ENCODE data around the gene ZNF546.

The ZNF546 gene

GRCh38 chr19:39963898-39964297, 33.0 kb upstream of the ZNF546 start:
- peaks cover 5% of the 10 kb centered on the region for H3K4me1 ChIP-seq (ENCODE audit: insufficient read depth, low read length)
- no peak overlapping the region for H2AFZ ChIP-seq (ENCODE audit: low read depth, low read length)
- no peak for TF ChIP-seq CTCF (IDR thresholded peaks at IDR 0.05; ENCODE audit: borderline replicate concordance, extremely low read depth, low read length, poor library complexity, severe bottlenecking)
- TF ChIP-seq EZH2 (IDR thresholded peaks at IDR 0.05; ENCODE audit: borderline replicate concordance, low read depth, low read length, severe bottlenecking), result no peak
- no peaks in the 10 kb centered on the region for H3K27me3 ChIP-seq (ENCODE audit: insufficient read depth, low read length, poor library complexity)
- H3K79me2 ChIP-seq (ENCODE audit: insufficient read depth, low read length), result no peaks in the 10 kb centered on the region
- H3K36me3 ChIP-seq (ENCODE audit: insufficient read depth, low read length), result no peaks in the 10 kb centered on the region
- no peak for DNase-seq
- ATAC-seq (ENCODE audit: insufficient read depth, low read depth), result no peak
- no peak overlapping the region for H3K4me3 ChIP-seq (ENCODE audit: low read depth in 1 of 2, low read length in 2 of 2)
- H3K27ac ChIP-seq (ENCODE audit: low read length), result no peak overlapping the region
- no peak overlapping the region for H3K4me2 ChIP-seq (ENCODE audit: insufficient read depth, low read length)
- no peaks in the 10 kb centered on the region for H3K9me3 ChIP-seq (ENCODE audit: insufficient read depth, low read length, severe bottlenecking)
- H3K9ac ChIP-seq (ENCODE audit: low read depth, low read length), result no peak overlapping the region
- H4K20me1 ChIP-seq (ENCODE audit: insufficient read depth, low read length), result no peaks in the 10 kb centered on the region

- ATAC-seq (ENCODE audit: insufficient read depth, low read depth) (no peak), DNase-seq (peak; percentile 3)
- no peaks in the 10 kb centered on the region; the same call in 1 of the 2 replicates for H3K36me3 ChIP-seq (ENCODE audit: insufficient read depth, low read length)
- TF ChIP-seq EZH2 (IDR thresholded peaks at IDR 0.05; ENCODE audit: borderline replicate concordance, low read depth, low read length, severe bottlenecking) (no peak), CTCF (IDR thresholded peaks at IDR 0.05; ENCODE audit: borderline replicate concordance, extremely low read depth, low read length, poor library complexity, severe bottlenecking) (no peak)
- H3K9ac ChIP-seq (ENCODE audit: low read depth, low read length), result no peak overlapping the region
- no peak overlapping the region for H3K4me2 ChIP-seq (ENCODE audit: insufficient read depth, low read length)
- H2AFZ ChIP-seq (ENCODE audit: low read depth, low read length), result no peak overlapping the region
- peaks cover 21% of the 10 kb centered on the region for H3K4me1 ChIP-seq (ENCODE audit: insufficient read depth, low read length)
- H3K9me3 ChIP-seq (ENCODE audit: insufficient read depth, low read length, severe bottlenecking), result no peaks in the 10 kb centered on the region
- H4K20me1 ChIP-seq (ENCODE audit: insufficient read depth, low read length), result no peaks in the 10 kb centered on the region
- no peak overlapping the region for H3K27ac ChIP-seq (ENCODE audit: low read length)
- H3K27me3 ChIP-seq (ENCODE audit: insufficient read depth, low read length, poor library complexity), result no peaks in the 10 kb centered on the region
- no peak overlapping the region for H3K4me3 ChIP-seq (ENCODE audit: low read depth in 1 of 2, low read length in 2 of 2)
- peaks cover 16% of the 10 kb centered on the region for H3K79me2 ChIP-seq (ENCODE audit: insufficient read depth, low read length)
Observed at GRCh38 chr19:39966617-39967016, 30.2 kb upstream of the ZNF546 start.

GRCh38 chr19:39967561-39967960, 29.3 kb upstream of the ZNF546 start:
- TF ChIP-seq CTCF (IDR thresholded peaks at IDR 0.05; ENCODE audit: borderline replicate concordance, extremely low read depth, low read length, poor library complexity, severe bottlenecking) (no peak), EZH2 (IDR thresholded peaks at IDR 0.05; ENCODE audit: borderline replicate concordance, low read depth, low read length, severe bottlenecking) (no peak)
- Histone ChIP-seq H4K20me1 (ENCODE audit: insufficient read depth, low read length) (peaks cover 5% of the 10 kb centered on the region; the same call in 1 of the 2 replicates), H3K27ac (ENCODE audit: low read length) (no peak overlapping the region), H3K27me3 (ENCODE audit: insufficient read depth, low read length, poor library complexity) (no peaks in the 10 kb centered on the region), H3K9ac (ENCODE audit: low read depth, low read length) (no peak overlapping the region), H3K9me3 (ENCODE audit: insufficient read depth, low read length, severe bottlenecking) (no peaks in the 10 kb centered on the region), H3K4me1 (ENCODE audit: insufficient read depth, low read length) (peaks cover 30% of the 10 kb centered on the region), H3K4me3 (ENCODE audit: low read depth in 1 of 2, low read length in 2 of 2) (no peak overlapping the region), H3K4me2 (ENCODE audit: insufficient read depth, low read length) (no peak overlapping the region), H3K36me3 (ENCODE audit: insufficient read depth, low read length) (peaks cover 6% of the 10 kb centered on the region), H2AFZ (ENCODE audit: low read depth, low read length) (no peak overlapping the region), H3K79me2 (ENCODE audit: insufficient read depth, low read length) (peaks cover 25% of the 10 kb centered on the region)
- no peak for DNase-seq
- no peak for ATAC-seq (ENCODE audit: insufficient read depth, low read depth)

DNA sequence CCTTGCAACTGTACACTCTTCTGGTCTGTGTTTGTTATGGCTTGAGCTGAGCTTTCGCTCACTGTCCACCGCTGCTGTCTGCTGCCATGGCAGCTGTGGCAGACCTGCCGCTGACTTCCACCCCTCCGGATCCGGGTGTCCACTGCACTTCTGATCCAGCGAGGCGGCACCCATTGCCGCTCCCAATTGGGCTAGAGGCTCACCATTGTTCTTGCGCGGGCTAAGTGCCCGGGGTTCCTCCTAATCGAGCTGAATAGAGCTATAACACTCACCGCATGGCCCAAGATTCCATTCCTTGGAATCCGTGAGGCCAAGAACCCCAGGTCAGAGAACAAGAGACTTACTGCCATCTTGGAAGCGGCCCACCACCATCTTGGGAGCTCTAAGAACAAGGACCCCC, 28.1 kb upstream of the ZNF546 start:
- H3K9me3 ChIP-seq (ENCODE audit: insufficient read depth, low read length, severe bottlenecking), result no peaks in the 10 kb centered on the region
- peaks cover 7% of the 10 kb centered on the region; the same call in 1 of the 2 replicates for H4K20me1 ChIP-seq (ENCODE audit: insufficient read depth, low read length)
- TF ChIP-seq CTCF (IDR thresholded peaks at IDR 0.05; ENCODE audit: borderline replicate concordance, extremely low read depth, low read length, poor library complexity, severe bottlenecking) (no peak), EZH2 (IDR thresholded peaks at IDR 0.05; ENCODE audit: borderline replicate concordance, low read depth, low read length, severe bottlenecking) (no peak)
- no peak for DNase-seq
- no peak overlapping the region for H3K9ac ChIP-seq (ENCODE audit: low read depth, low read length)
- H3K27ac ChIP-seq (ENCODE audit: low read length), result peak overlapping the region; percentile 91
- no peak overlapping the region; a peak in 1 of 4 replicates for H3K4me3 ChIP-seq (ENCODE audit: low read depth in 1 of 2, low read length in 2 of 2)
- H3K36me3 ChIP-seq (ENCODE audit: insufficient read depth, low read length), result peaks cover 17% of the 10 kb centered on the region
- ATAC-seq (ENCODE audit: insufficient read depth, low read depth), result no peak
- H2AFZ ChIP-seq (ENCODE audit: low read depth, low read length), result 0 out of 2 replicates have a peak overlapping the region, but pooled peaks have one; percentile 20
- peaks cover 34% of the 10 kb centered on the region for H3K4me1 ChIP-seq (ENCODE audit: insufficient read depth, low read length)
- peaks cover 37% of the 10 kb centered on the region for H3K79me2 ChIP-seq (ENCODE audit: insufficient read depth, low read length)
- no peaks in the 10 kb centered on the region for H3K27me3 ChIP-seq (ENCODE audit: insufficient read depth, low read length, poor library complexity)
- H3K4me2 ChIP-seq (ENCODE audit: insufficient read depth, low read length), result peak overlapping the region; percentile 89; the same call in 1 of the 2 replicates
